Measurements from ENCODE around the gene CRX.
A peak's percentile ranks its signal among the peaks of the same experiment; 100 is the strongest.
"Not testable (repeated sequence)": the region's sequence is repeated elsewhere in the genome, so short reads cannot be mapped to it uniquely, and the experiment has no call there.

The CRX gene

GRCh38 chr19:47861630-47862029, 39.9 kb downstream of the CRX start:
- no peak for DNase-seq

GRCh38 chr19:47863514-47863936, 41.8 kb downstream of the CRX start:
- DNase-seq, result peak; percentile 66

GRCh38 chr19:47865166-47865565, 43.4 kb downstream of the CRX start:
- DNase-seq, result no peak

- DNase-seq, result no peak
Observed at GRCh38 chr19:47878906-47879305, 57.2 kb downstream of the CRX start.

- DNase-seq, result not testable (repeated sequence)
Observed at GRCh38 chr19:47879385-47879784, 57.6 kb downstream of the CRX start.

GRCh38 chr19:47881757-47882156, 60.0 kb downstream of the CRX start:
- no peak for DNase-seq

- no peak for DNase-seq
Observed at GRCh38 chr19:47882890-47883289, 61.2 kb downstream of the CRX start.

- no peak for DNase-seq
Observed at GRCh38 chr19:47885067-47885463, 63.3 kb downstream of the CRX start.

GRCh38 chr19:47886010-47886559, 64.3 kb downstream of the CRX start, which contains the start of gene SULT2A1:
Gene SULT2A1, minus strand, starts transcription at chr19:47886315. Its CDS starts 58 bp downstream, at chr19:47886257.
- no peak for DNase-seq

GRCh38 chr19:47890865-47891621, 69.3 kb downstream of the CRX start:
- no peak for DNase-seq

GRCh38 chr19:47891622-47891922, 69.8 kb downstream of the CRX start:
- DNase-seq, result no peak

- DNase-seq, result no peak
Observed at GRCh38 chr19:47891923-47892666, 70.4 kb downstream of the CRX start.

Measured in inflammatory macrophage treated with lipopolysaccharide for 4 hours (primary cell).